COR-L47 (cell line): ENCODE results near the gene IFNLR1.

Source experiments
- DNase-seq: peaks from one replicate; lab custom pipeline; 2025; lab: John Stamatoyannopoulos, UW

Gene IFNLR1

GRCh38 chr1:24147816-24148215 is 39.3 kb downstream of the IFNLR1 start:
- no peak for DNase-seq

DNA sequence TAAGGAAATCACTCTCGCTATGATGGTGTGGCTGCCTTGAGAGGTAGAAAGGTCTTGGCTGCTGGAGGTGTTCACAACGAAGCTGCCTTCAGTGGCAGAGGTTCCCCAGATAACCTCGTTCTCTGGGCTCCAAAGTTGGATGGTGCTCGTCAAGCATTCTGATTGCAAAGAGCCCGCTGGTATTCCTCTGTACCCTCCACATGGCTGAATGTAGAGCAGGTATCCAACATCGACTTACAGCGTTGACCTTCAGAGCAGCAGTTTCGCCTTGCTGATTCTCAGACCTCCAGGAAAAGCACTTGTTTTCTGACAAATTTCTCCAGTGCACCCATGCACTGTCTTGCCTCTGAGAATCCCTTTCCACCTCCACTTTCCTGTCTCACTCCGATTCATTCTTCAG is 39.9 kb downstream of the IFNLR1 start:
- DNase-seq, result no peak

DNA sequence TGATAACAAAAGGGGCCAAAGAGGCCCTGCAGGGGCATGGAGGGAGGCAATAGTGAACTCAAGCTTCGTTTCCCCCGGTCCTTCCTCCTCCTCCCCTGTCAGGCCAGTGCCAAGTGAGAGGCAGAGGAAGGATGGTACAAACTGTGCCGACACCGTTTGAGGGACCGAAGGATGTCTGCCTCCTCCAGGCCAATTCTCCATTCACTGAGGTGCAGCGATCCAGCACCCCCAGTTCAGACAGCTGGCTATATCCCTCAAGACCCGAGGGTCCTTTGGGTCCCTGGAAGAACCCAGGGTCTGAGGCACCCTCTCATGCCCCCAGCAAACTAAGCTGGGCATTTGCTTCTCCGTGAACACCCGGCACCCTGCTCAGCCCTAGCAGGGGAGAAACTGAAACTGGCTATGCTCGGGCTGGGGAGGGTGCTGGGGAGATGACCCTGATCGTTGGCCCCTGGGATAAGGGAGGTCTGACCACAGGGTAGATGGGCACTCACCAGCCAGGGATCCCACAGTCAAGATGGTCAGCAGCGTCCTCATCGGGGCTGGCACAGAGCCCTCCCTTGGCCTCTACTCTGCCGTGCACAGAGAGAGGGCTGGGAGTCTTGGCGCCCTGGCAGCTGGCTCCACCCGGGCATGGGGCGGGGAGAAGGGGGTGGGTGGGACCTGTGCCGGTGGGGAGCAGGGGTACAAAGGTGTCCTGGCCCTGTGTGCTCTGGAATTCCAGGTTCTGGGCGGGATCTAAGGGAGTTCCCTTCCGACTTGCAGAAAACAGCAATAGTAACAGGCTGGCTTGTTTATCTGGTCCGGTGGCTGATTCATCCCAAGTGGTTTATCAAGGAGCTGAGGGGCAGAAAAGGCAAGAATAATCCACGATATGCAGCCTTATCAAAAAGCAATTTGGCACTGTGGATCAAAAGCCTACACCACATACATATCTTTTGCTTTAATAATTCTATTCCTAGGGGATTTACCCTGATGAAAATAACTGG is 44.2 kb downstream of the IFNLR1 start, which contains the start of gene IL22RA1:
IL22RA1 (minus strand) TSS at position 595 of the 989 bp plus-strand sequence; CDS start at position 537, 58 bp downstream.
- no peak for DNase-seq

GRCh38 chr1:24141311-24141997 is 45.6 kb downstream of the IFNLR1 start:
- DNase-seq, result no peak

GRCh38 chr1:24140741-24141181 is 46.3 kb downstream of the IFNLR1 start:
- no peak for DNase-seq

GRCh38 chr1:24139841-24140425 is 47.2 kb downstream of the IFNLR1 start:
- DNase-seq, result no peak

DNA sequence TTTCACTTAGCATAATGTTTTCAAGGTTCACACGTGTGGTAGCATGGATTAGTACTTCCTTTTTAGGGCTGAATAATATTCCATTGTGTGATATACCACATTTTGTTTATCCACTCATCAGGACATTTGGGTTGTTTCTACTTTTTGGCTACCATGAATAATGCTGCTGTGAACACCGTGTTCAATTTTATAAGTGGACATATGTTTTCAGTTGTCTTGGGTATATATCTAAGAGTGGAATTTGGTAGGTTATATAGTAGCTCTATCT is 47.9 kb downstream of the IFNLR1 start:
- no peak for DNase-seq

GRCh38 chr1:24138476-24139221 is 48.4 kb downstream of the IFNLR1 start:
- no peak for DNase-seq

DNA sequence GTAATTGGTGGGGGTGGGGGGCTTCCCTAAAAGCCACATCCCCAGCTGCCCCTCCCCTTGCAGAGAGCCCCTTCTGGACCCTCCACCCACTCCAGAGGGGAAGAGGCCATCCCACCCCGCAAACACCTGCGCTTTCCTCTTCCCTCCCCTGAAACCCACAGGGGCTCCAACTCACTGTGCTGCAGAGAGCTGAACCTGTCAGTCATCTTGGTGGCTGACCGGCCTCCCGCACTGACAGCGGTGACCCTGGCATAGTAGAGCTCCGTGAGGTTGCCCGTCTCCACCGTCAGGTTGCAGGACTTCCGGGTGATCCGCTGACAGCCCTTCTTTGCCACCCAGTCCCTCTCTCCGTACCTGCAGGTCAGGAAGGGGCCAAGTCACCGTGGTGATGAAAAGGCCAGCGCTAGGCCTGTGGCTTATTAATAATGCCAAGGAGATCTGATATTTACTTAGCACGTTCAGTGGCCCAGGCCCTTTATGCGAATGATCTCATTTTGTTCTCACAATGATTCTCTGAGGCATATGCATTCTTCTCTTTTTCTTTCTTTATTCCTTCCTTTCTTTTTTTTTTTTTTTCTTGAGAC is 50.0 kb downstream of the IFNLR1 start:
- DNase-seq, result no peak

- DNase-seq, result no peak
These were observed 52.7 kb downstream of the IFNLR1 start for GRCh38 chr1:24134376-24134775.

- no peak for DNase-seq
These were observed 53.3 kb downstream of the IFNLR1 start for GRCh38 chr1:24133819-24134218.

- DNase-seq, result no peak
These were observed 56.7 kb downstream of the IFNLR1 start for GRCh38 chr1:24130385-24130784.

- DNase-seq, result no peak
These were observed 59.2 kb downstream of the IFNLR1 start for GRCh38 chr1:24127801-24128363.

GRCh38 chr1:24127134-24127800 is 59.8 kb downstream of the IFNLR1 start:
- no peak for DNase-seq

DNA sequence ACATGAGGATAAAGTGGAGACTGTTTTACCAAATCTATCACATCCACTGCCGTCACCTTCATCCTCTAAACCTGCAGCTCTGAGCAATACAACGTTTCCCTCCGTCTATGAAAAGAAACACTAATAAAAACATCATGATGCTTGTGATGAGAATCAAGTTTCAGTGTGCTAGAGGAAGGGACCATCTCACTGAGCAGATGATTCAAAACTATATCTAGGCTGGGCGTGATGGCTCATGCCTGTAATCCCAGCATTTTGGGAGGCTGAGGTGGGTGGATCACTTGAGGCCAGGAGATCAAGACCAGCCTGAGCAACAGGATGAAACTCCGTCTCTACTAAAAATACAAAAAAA is 60.4 kb downstream of the IFNLR1 start:
- no peak for DNase-seq

GRCh38 chr1:24126018-24126671 is 60.9 kb downstream of the IFNLR1 start:
- no peak for DNase-seq

DNA sequence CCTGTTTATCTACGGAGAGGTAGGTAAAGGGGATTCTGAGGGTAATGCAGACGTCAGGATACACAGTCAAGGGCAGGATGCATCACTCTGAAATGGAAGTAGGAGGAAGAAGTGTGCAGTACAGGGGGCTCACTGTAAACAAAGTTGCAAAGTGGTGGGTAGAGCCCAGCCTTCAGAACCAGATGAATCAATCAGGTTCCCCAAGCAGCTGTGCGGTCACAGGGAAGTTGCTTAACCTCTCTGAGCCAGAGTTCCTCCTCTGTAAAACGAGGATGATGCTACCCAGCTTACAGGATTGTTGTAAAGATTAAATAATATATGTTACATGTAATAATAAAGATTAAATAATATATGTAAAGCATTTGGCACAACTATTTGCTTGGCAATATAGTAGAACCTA is 61.6 kb downstream of the IFNLR1 start:
- no peak for DNase-seq

DNA sequence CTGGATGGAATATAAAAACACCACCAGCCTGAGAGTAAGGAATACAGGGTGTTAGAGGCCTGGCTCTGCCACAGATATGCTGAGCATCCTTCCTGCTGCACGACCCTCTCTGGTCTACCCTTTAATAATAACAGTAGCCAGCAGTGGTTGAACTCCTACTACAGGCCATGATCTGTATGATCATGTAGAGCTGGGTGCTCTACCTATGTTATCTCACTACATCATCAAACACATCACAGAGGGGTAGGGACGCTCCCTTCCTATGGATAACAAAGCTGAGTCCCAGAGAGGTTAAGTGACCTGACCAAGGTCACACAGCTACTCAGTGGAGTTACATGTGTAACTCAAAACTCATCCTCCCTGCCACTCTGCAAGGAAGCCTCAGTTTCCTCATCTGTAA is 62.1 kb downstream of the IFNLR1 start:
- no peak for DNase-seq

DNA sequence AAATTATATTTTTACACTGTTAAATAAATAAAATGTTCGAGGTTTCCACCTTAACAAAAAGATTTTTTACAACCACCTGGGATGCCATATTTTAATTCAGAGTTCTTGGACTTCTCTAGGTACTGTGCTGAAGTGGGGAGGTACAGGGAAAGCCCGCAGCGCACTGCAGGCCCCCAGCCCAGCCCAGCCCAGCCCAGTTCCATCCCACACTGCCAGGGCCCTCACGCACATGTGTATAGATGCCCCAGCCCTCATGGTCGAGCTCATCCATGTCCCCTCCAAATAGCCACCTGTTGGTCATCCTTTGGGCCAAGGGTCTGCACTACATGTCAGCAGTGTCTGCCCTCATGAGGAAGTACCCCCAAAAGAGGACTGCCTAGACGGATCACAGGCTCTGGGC is 63.5 kb downstream of the IFNLR1 start:
- DNase-seq, result no peak

GRCh38 chr1:24122776-24123175 is 64.3 kb downstream of the IFNLR1 start:
- no peak for DNase-seq
